Astrocyte (in vitro differentiated cells and primary cell): Measurements from ENCODE around the gene NSF. TPM values are rescaled to one million over a fixed set of nuclear protein-coding genes. Genes with fewer than 3 reads are reported as not detected.
"Not testable (repeated sequence)": the region's sequence is repeated elsewhere in the genome, so short reads cannot be mapped to it uniquely, and the experiment has no call there.

Experiments
- DNase-seq: peaks from one replicate; pipeline ENCODE4 v3.0.0-alpha.2; 2010; ENCODE audit warnings: low read depth
- FAIRE-seq: peaks from 2 replicates; lab custom pipeline; 2011; peaks lifted over from hg19 to GRCh38; lab: Jason Lieb, UNC
- H2AFZ ChIP-seq: 2 replicates; pipeline ENCODE4 v1.6.0; 2012; ENCODE audit warnings: low read depth, low read length, inconsistent platforms
- H3K27ac ChIP-seq: 2 replicates; pipeline ENCODE4 v1.5.1; 2011; ENCODE audit warnings: low read depth, low read length, inconsistent platforms
- H3K27me3 ChIP-seq: 2 replicates; pipeline ENCODE4 v1.6.0; 2011; ENCODE audit warnings: low read length, inconsistent platforms; ENCODE audit not compliant: insufficient read depth
- H3K36me3 ChIP-seq: 2 replicates; pipeline ENCODE4 v1.5.1; 2011; ENCODE audit warnings: low read length, inconsistent platforms; ENCODE audit not compliant: insufficient read depth
- H3K4me1 ChIP-seq: 2 replicates; pipeline ENCODE4 v1.5.1; 2011; ENCODE audit warnings: low read length, inconsistent platforms; ENCODE audit not compliant: insufficient read depth
- H3K4me2 ChIP-seq: 2 replicates; pipeline ENCODE4 v1.6.0; 2012; ENCODE audit warnings: low read length, inconsistent platforms
- H3K4me3 ChIP-seq: 2 replicates; pipeline ENCODE4 v1.5.1; 2011; ENCODE audit warnings: low read depth, mild to moderate bottlenecking, low read length, inconsistent platforms; ENCODE audit not compliant: insufficient read depth
- H3K79me2 ChIP-seq: 2 replicates; pipeline ENCODE4 v1.6.0; 2012; ENCODE audit warnings: mild to moderate bottlenecking, low read length, inconsistent platforms; ENCODE audit not compliant: insufficient read depth
- H3K9ac ChIP-seq: 2 replicates; pipeline ENCODE4 v1.6.0; 2012; ENCODE audit warnings: mild to moderate bottlenecking, low read length, inconsistent platforms
- H3K9me3 ChIP-seq: 2 replicates; pipeline ENCODE4 v1.5.1; 2012; ENCODE audit warnings: low read depth, mild to moderate bottlenecking, low read length, inconsistent platforms; ENCODE audit not compliant: insufficient read depth
- H4K20me1 ChIP-seq: 2 replicates; pipeline ENCODE4 v1.6.0; 2012; ENCODE audit warnings: low read length, inconsistent platforms; ENCODE audit not compliant: insufficient read depth
- H3K27ac Mint-ChIP-seq: one replicate; pipeline ENCODE4 v1.8.0; 2021; ENCODE audit warnings: mild to moderate bottlenecking, mixed read lengths; ENCODE audit not compliant: unreplicated experiment
- H3K27me3 Mint-ChIP-seq: one replicate; pipeline ENCODE4 v1.8.0; 2021; ENCODE audit warnings: low read depth, mixed read lengths; ENCODE audit not compliant: unreplicated experiment
- H3K36me3 Mint-ChIP-seq: one replicate; pipeline ENCODE4 v1.8.0; 2021; ENCODE audit warnings: low read depth, mixed read lengths; ENCODE audit not compliant: unreplicated experiment
- H3K4me1 Mint-ChIP-seq: one replicate; pipeline ENCODE4 v1.8.0; 2021; ENCODE audit warnings: low read depth, mixed read lengths; ENCODE audit not compliant: unreplicated experiment
- H3K4me3 Mint-ChIP-seq: one replicate; pipeline ENCODE4 v1.8.0; 2021; ENCODE audit warnings: mild to moderate bottlenecking, moderate library complexity, mixed read lengths; ENCODE audit not compliant: unreplicated experiment
- H3K9me3 Mint-ChIP-seq: one replicate; pipeline ENCODE4 v1.8.0; 2021; ENCODE audit warnings: mild to moderate bottlenecking, mixed read lengths; ENCODE audit not compliant: unreplicated experiment
- CTCF ChIP-seq: IDR thresholded peaks from 2 replicates; pipeline ENCODE4 v1.5.1; 2011; ENCODE audit warnings: low read depth, mild to moderate bottlenecking, inconsistent platforms, low read length, moderate library complexity; ENCODE audit not compliant: insufficient read depth
- EZH2 ChIP-seq: IDR thresholded peaks from 2 replicates; pipeline ENCODE4 v1.6.1; 2012; ENCODE audit warnings: mild to moderate bottlenecking, low read length, inconsistent platforms; ENCODE audit not compliant: insufficient read depth
- total RNA-seq: library from RNA; stranded (reverse); gene quantifications from 2 replicates; pipeline ENCODE4 v1.2.1, GENCODE V29; 2021

The NSF gene
- total RNA-seq, 1 donor from 2014 or later: 83.4 TPM

- peaks cover 4% of the 10 kb centered on the region for H3K4me1 ChIP-seq
- Mint-ChIP-seq H3K27ac (no peak overlapping the region), H3K27me3 (peaks cover 60% of the 10 kb centered on the region), H3K4me1 (no peaks in the 10 kb centered on the region), H3K4me3 (no peak overlapping the region), H3K9me3 (peaks cover 8% of the 10 kb centered on the region), H3K36me3 (peaks cover 5% of the 10 kb centered on the region)
- no peaks in the 10 kb centered on the region for H3K36me3 ChIP-seq
- H3K79me2 ChIP-seq: no peaks in the 10 kb centered on the region
- FAIRE-seq (no peak), DNase-seq (no peak)
- H3K9ac ChIP-seq: no peak overlapping the region
- H4K20me1 ChIP-seq: no peaks in the 10 kb centered on the region
- no peak for TF ChIP-seq CTCF
- TF ChIP-seq EZH2: no peak
- no peak overlapping the region for H3K4me2 ChIP-seq
- H3K27me3 ChIP-seq: peaks cover 11% of the 10 kb centered on the region
- H2AFZ ChIP-seq: no peak overlapping the region
- no peak overlapping the region for H3K4me3 ChIP-seq
- H3K9me3 ChIP-seq: peaks cover 6% of the 10 kb centered on the region
- H3K27ac ChIP-seq: no peak overlapping the region
Observed at GRCh38 chr17:46792071-46792470, 201.6 kb downstream of the NSF start.

GRCh38 chr17:46793023-46793422 is 202.6 kb downstream of the NSF start:
- not testable (repeated sequence) for H3K79me2 ChIP-seq, H3K4me2 ChIP-seq, H3K4me3 Mint-ChIP-seq, H3K4me1 ChIP-seq, H3K9ac ChIP-seq, H4K20me1 ChIP-seq, H3K9me3 ChIP-seq, H2AFZ ChIP-seq, H3K27ac ChIP-seq, H3K36me3 Mint-ChIP-seq, H3K4me3 ChIP-seq, FAIRE-seq, DNase-seq, H3K4me1 Mint-ChIP-seq, H3K36me3 ChIP-seq, H3K27ac Mint-ChIP-seq, H3K9me3 Mint-ChIP-seq
- H3K27me3 ChIP-seq: peaks cover 14% of the 10 kb centered on the region
- peaks cover 61% of the 10 kb centered on the region for H3K27me3 Mint-ChIP-seq

- no peak overlapping the region for H3K27ac ChIP-seq
- no peak for FAIRE-seq
- no peak overlapping the region for H3K27ac Mint-ChIP-seq
Observed at GRCh38 chr17:46793541-46793940, 203.1 kb downstream of the NSF start.

More at GRCh38 chr17:46793541-46793940, 203.1 kb downstream of the NSF start:
- no peaks in the 10 kb centered on the region for H3K36me3 ChIP-seq
- no peaks in the 10 kb centered on the region for H3K79me2 ChIP-seq
- peaks cover 8% of the 10 kb centered on the region for H3K9me3 Mint-ChIP-seq
- no peak overlapping the region for H3K4me3 Mint-ChIP-seq
- H3K4me1 Mint-ChIP-seq: no peaks in the 10 kb centered on the region
- H3K36me3 Mint-ChIP-seq: peaks cover 2% of the 10 kb centered on the region
- no peak overlapping the region for H3K4me2 ChIP-seq
- no peak overlapping the region for H2AFZ ChIP-seq
- H3K9me3 ChIP-seq: peaks cover 6% of the 10 kb centered on the region
- peaks cover 4% of the 10 kb centered on the region for H3K4me1 ChIP-seq
- TF ChIP-seq EZH2 (no peak), CTCF (no peak)
- H3K27me3 Mint-ChIP-seq: peaks cover 56% of the 10 kb centered on the region
- H3K4me3 ChIP-seq: no peak overlapping the region
- peaks cover 14% of the 10 kb centered on the region for H3K27me3 ChIP-seq
- H3K9ac ChIP-seq: no peak overlapping the region
- no peak for DNase-seq
- no peaks in the 10 kb centered on the region for H4K20me1 ChIP-seq
